K562 (cell line): Measurements from ENCODE around the gene DARS2. TPM values are rescaled to one million over a fixed set of nuclear protein-coding genes. Genes with fewer than 3 reads are reported as not detected.

Source experiments
- AFF1 ChIP-seq, 2 experiments: fragments of 450-650 bp; IDR thresholded peaks; 2 replicates each; pipeline ENCODE4 v1.6.1; 2018; ENCODE audit warnings: mild to moderate bottlenecking in 2 of 2, low read depth in 1 of 2; ENCODE audit not compliant: partially characterized antibody in 2 of 2
- HDAC1 ChIP-seq, 2 experiments: fragments of 450-650 bp; IDR thresholded peaks; 2 replicates each; pipeline ENCODE4 v1.6.1; 2016 to 2017; ENCODE audit warnings: inconsistent platforms in 1 of 2, mild to moderate bottlenecking in 1 of 2, moderate library complexity in 1 of 2
- MTA2 ChIP-seq: fragments of 450-650 bp; IDR thresholded peaks from 2 replicates; pipeline ENCODE4 v1.6.1; 2016; ENCODE audit warnings: low read depth
- SMARCE1 ChIP-seq: fragments of 450-650 bp; IDR thresholded peaks from 2 replicates; pipeline ENCODE4 v1.7.1; 2016; ENCODE audit warnings: mild to moderate bottlenecking
- SRF ChIP-seq, 2 experiments: fragments of 250-450, 450-650 bp in 1 of 2; sonication (Bioruptor Pico) in 1 of 2; sonication (generic) in 1 of 2; formaldehyde crosslinking; IDR thresholded peaks; 2 replicates each; pipeline versions ENCODE4 v1.5.0 to v1.5.1; 2020 to 2022; ENCODE audit warnings: mild to moderate bottlenecking in 1 of 2, missing genetic modification reagents in 1 of 2
- XRCC3 ChIP-seq: fragments of 450-650 bp; IDR thresholded peaks from 2 replicates; pipeline ENCODE4 v1.6.1; 2017; ENCODE audit warnings: mild to moderate bottlenecking, moderate library complexity
- ZBTB33 ChIP-seq: sonication (generic); formaldehyde crosslinking; IDR thresholded peaks from 2 replicates; pipeline ENCODE4 v1.8.1; 2023; ENCODE audit warnings: mild to moderate bottlenecking, missing genetic modification reagents
- ZMIZ1 ChIP-seq, 2 experiments: fragments of 150-350 bp in 1 of 2; IDR thresholded peaks; 2 replicates each; pipeline ENCODE4 v1.6.1; 2012 to 2016; ENCODE audit warnings: low read depth in 2 of 2, low read length in 2 of 2, mild to moderate bottlenecking in 1 of 2, moderate library complexity in 1 of 2
- ZNF398 ChIP-seq: fragments of 250-450 bp; sonication (Bioruptor Pico); IDR thresholded peaks from 2 replicates; pipeline ENCODE4 v1.8.0; 2021; ENCODE audit warnings: moderate library complexity, mild to moderate bottlenecking, inconsistent platforms
- polyA plus RNA-seq, 8 experiments: library from polyadenylated mRNA; depleted of rRNA in 4 of 8; stranded (reverse) in 5 of 8; unstranded in 3 of 8; fragments of >200 nt; fragmentation: Nextera tagmentation in 2 of 8; fragmentation: Illumina TruSeq in 1 of 8; extraction: Ambion mirVana in 2 of 8; extraction: Trizol in 1 of 8; gene quantifications; 2 replicates each; pipeline versions ENCODE4 v1.2.1 to v1.2.3, GENCODE V29; 2011 to 2014; ENCODE audit warnings: inconsistent platforms in 1 of 8, missing spikeins in 1 of 8
- total RNA-seq, 7 experiments: library from RNA; depleted of rRNA in 6 of 7; stranded (reverse); fragments of >200 nt in 6 of 7; fragmentation: Illumina TruSeq in 2 of 7; extraction: Trizol in 2 of 7; gene quantifications; 2 replicates each; pipeline versions ENCODE4 v1.2.1 to v1.2.3, GENCODE V29; 2011 to 2021; ENCODE audit warnings: low replicate concordance in 1 of 7
- TF ChIP-seq, protein P1 (sequence below): fragments of 150-350 bp; conservative IDR thresholded peaks from 2 replicates; pipeline ENCODE4 v1.6.1; 2014; ENCODE audit warnings: low read length

DARS2 gene
- total and polyA plus RNA-seq, 9 of the 15 experiments (the other 6 are each of a cell fraction or from before 2014, with no cell fraction given), result 36.4 to 96.7 (median 68.6) TPM

DNA sequence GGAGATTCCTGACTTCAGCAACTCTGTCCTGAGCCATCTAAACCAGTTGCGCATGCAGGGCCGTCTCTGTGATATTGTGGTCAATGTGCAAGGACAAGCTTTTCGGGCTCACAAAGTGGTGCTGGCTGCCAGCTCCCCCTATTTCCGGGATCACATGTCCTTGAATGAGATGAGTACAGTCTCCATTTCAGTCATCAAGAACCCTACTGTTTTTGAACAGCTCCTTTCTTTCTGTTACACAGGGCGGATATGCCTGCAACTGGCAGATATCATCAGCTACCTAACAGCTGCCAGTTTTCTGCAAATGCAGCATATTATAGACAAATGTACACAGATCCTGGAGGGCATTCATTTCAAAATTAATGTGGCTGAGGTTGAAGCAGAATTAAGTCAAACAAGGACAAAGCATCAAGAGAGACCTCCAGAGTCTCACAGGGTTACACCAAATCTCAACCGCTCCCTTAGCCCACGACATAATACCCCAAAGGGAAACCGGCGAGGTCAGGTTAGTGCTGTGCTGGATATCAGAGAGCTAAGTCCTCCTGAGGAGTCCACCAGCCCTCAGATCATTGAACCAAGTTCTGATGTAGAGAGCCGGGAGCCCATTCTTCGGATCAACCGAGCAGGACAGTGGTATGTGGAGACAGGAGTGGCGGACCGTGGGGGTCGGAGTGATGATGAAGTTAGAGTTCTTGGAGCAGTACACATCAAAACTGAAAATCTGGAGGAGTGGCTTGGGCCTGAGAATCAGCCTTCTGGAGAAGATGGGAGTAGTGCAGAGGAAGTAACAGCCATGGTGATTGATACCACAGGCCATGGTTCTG, 46.0 kb downstream of the DARS2 start (continued):
- no peak for TF ChIP-seq ZBTB33 (CRISPR knock-in tag)
- TF ChIP-seq XRCC3, result no peak; the same call in 1 of the 2 replicates
- TF ChIP-seq ZNF398 (CRISPR knock-in tag), result no peak
- TF ChIP-seq, protein P1, sequence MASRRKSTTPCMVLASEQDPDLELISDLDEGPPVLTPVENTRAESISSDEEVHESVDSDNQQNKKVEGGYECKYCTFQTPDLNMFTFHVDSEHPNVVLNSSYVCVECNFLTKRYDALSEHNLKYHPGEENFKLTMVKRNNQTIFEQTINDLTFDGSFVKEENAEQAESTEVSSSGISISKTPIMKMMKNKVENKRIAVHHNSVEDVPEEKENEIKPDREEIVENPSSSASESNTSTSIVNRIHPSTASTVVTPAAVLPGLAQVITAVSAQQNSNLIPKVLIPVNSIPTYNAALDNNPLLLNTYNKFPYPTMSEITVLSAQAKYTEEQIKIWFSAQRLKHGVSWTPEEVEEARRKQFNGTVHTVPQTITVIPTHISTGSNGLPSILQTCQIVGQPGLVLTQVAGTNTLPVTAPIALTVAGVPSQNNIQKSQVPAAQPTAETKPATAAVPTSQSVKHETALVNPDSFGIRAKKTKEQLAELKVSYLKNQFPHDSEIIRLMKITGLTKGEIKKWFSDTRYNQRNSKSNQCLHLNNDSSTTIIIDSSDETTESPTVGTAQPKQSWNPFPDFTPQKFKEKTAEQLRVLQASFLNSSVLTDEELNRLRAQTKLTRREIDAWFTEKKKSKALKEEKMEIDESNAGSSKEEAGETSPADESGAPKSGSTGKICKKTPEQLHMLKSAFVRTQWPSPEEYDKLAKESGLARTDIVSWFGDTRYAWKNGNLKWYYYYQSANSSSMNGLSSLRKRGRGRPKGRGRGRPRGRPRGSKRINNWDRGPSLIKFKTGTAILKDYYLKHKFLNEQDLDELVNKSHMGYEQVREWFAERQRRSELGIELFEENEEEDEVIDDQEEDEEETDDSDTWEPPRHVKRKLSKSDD, result no peak
- no peak for TF ChIP-seq MTA2
- TF ChIP-seq SRF (CRISPR knock-in tag; IDR thresholded peaks at IDR 0.05), result no peak
- 0 out of 4 replicates have a peak, but pooled peaks of 1 of the 2 experiments have one; percentile 38 for TF ChIP-seq HDAC1 (IDR thresholded peaks at IDR 0.05)
- TF ChIP-seq ZMIZ1 (IDR thresholded peaks at IDR 0.05; ENCODE audit: low read depth in 2 of 2, low read length in 2 of 2), result no peak
- 0 out of 2 replicates have a peak, but pooled peaks have one; percentile 14 for TF ChIP-seq SMARCE1
- TF ChIP-seq AFF1 (IDR thresholded peaks at IDR 0.05; ENCODE audit: low read depth in 1 of 2, partially characterized antibody in 2 of 2), result no peak
